HG03139 (cell line): Measurements from ENCODE around the gene LARGE2.
A peak's percentile ranks its signal among the peaks of the same experiment; 100 is the strongest.

Experiments
- ATAC-seq: cut with Tn5 transposase; IDR thresholded peaks from one replicate; pipeline ENCODE4 v1.9.1; 2021; ENCODE audit not compliant: unreplicated experiment

LARGE2 gene

GRCh38 chr11:45928535-45929215, 6.2 kb downstream of the LARGE2 start:
- no peak for ATAC-seq

DNA sequence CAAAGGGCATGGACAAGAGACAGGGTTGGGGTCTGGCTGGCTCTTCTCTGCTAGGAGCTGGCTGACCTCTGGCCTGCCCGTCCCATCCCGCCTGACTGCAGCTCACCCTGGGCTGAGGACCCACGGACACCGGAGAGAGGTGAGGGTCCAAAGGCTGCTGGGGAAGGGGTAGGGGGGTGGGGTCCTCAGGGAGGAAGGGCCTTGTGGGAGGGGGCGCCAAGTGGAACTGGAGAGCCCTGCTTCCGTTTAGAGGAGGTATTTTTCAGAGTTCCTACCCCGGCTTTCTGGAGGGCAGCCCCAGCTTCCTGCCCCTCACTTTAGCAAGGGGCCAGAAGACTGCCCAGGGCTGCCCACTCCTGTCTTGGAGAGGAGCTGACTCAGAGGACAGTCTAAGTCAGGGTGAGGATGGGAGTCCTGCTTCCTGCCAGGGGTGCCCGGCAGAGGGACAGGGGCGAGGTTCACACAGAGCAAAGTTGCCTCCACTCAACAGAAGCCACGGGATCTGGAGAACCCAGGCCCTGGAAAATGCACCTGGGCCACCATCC, 7.1 kb downstream of the LARGE2 start:
- ATAC-seq, result peak; percentile 10

DNA sequence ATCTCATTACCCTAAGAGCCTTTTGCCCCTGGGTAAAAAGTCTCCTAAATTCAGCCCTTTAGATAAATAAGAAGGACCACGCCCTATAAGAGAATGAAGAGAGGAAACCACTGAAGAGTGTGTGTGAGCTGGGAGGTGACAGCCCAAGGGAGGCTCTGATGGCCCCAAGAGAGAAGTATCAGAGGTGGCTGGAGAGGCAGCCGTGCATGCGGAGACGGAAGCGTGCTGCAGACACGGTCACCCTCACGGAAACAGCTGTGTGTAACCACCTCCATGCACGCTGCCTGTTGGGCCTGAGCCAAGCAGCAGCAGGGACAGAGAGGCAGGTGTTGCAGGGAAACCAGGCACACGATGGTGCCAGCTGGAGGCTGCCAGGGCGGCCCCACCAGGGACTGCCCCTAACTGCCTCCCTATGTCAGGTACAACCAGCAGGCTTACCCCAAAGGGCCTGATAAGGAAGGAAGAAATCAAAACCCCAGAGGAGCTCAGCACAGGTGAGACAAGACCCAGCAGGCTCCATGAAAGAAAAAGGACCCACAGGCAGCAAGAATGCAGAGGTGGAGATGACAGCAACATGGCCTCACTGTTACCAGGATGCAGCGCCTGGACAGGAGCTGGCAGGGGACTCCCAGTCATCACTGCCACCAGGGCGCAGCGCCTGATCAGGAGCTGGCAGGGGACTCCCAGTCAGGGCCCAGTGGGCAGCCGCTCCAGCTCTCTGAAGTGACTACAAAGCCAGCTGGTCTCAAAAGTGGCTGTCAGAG, 7.8 kb downstream of the LARGE2 start:
- ATAC-seq, result peak; percentile 90

DNA sequence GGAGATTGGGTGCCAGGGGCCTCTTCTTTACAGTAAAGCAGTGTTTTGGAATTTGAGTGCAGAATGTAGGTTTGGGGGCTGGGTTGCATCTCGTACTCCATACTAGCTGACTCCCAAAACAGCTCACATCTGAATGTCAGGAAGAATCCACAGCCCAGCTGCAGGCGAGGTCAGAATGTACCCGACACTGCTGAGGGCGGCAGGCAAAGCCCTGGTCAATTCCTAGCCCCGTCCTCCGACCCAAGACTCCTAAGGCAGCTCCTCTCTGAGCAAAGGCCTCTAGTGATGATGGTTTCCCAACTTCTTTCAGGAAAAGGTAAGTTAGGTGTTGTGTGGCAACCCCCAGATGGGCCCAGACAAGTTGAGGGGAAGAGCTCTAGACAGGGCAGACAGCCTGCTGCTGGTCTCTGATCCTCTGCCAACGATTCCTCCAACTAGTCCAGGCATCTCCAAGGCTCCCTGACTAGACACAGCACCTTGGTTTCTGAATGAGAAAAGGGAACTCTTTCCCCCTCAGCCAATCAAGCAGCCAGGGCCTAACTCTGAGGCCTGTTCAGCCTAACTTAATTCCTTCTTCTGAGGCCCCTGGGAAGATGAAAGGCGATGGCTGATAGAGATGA, 8.6 kb downstream of the LARGE2 start:
- no peak for ATAC-seq

DNA sequence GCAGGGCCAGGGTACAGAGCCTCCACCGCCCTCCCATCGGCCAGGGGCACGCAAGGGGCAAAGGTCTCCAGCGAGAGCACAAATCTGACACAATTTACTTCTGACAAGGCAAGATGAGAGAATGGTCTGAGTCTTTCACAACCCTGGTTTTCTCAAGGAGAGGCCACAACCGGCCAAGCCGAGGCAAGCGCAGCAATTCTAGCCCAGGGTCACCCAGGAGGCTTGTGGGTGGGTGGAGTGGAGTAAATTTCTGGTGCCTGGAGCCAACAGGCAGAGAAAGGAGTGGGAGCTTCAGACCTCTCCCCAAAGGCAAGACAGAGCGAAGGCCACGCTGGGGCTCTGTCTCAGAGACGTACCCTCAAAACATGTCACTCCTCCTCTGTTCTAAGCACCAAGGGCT, 9.3 kb downstream of the LARGE2 start:
- ATAC-seq, result no peak

GRCh38 chr11:45932217-45932616, 9.8 kb downstream of the LARGE2 start:
- ATAC-seq, result no peak

DNA sequence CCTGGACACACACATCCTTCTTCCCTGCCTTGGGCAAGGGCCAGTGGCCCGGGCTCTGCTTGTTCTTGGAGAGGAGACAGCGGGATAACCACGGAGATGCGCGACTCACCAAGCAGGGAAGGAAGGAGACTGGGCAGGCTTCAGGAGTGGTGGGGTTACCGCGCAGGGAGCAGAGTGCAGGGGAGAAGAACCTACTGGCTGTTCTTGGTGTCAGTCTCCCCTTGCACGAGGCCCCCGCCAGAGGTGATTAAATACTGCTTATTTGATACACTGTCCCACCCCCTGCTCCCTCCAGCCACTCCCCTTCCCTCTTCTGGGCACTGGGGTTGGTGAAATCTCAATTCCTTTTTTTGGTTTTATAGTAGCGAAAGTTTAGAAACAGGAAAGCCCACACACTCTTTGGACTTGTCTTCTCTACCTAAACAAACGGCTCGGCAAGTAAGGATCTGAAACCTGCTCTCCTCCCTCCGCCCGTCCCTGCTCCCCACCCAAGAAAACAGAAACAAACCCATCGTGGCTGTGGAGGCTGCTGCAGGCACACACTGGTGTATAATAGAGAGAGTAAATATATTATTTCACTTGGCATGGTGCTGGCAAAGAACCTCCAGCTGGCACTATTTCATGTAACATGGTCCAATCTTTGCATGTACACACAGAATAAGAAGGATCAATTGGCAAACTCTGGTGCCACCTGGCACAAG, 10.8 kb downstream of the LARGE2 start:
- ATAC-seq, result no peak

- no peak for ATAC-seq
These were observed 11.6 kb downstream of the LARGE2 start for GRCh38 chr11:45933846-45934579.

DNA sequence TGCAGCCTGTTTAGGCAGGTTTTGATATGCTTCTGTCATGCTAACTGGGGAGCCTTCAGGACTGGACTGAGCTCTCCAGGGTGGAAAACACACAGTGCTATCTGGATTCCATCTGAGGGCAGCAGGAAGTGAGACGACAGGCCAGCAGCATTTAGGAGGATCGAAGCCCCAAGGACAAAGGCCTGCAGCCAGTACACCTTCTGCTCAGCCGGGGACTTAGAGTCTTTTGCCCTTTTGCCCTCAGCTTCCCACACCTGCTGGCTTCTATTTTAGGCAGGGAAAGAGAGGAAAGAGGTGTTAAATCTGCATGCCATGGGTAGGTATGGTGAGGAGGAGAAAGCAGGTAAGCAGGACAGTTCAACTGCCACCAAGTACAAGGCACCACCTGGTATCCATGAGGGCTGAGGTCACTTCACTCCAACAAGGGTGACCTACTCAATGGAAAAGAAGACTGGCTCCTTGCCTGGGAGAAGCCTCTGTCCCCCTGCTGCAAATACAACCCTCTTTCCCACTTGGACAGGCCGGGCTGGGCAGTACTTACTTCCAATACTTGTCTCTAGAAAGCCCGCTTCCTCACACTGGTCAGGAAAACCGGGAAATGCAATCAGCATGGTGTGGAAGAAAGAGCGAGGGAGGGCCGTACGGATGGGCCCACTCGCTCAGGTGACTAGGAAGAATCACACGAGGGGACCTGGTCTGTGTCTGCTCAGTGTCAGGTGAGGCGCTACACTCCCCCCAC, 12.3 kb downstream of the LARGE2 start:
- no peak for ATAC-seq

DNA sequence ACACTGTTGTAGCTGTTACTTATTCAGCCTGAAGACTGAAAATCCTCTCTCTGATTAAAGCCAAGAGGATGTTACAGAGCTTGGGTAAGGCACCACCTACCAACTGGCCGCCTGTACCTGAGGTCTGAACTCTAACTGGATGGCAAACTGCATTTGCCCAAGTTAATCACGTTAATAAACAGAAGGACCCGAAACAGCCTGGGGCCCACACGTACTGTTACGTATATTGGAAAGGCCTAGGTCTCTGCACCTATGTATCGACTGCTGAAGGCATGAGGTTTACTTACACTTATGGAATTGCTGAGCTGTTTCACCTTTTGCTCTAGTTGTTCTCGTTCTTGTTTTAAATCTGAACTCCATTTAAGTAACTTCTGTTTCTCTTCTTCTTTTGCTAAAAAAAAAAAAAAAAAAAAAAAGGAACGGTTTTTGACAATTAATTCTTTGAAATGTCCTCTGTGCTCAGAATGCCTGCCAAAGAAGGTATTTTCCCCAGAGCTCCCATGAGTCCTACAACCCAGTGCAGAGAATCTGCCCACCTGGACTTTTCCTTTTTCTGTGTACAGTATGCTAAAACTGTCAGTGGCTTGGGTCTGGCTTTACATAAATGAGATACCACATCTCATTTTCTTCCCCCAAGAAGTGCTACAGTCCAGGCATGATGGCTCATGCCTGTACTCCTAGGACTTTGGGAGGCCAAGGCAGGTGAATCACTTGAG, 13.1 kb downstream of the LARGE2 start:
- no peak for ATAC-seq

DNA sequence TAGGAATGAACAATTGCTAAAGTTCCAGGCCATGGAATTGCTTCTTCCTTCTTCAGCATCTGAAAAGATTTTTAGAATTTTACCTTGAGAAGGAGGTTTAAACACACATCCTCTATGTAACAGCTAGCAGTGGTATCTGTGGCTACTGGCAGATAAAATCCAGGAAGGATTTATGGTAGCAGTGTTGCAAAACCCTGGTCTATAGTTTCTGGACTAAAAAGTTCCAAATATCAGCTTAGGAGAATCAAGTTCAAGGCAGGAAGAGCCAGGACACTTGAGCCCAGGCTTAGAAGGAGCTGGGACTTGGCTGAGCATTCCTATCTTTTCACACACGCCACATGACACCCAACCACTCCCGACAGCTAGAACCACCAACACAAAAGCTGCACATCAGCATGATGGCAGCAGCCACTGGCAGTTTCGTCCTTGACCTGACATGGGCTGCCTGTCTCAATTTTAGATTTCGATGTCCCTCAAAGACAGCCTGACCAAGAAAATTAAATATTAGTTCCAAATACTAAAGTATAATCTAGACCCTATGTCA, 14.1 kb downstream of the LARGE2 start:
- ATAC-seq, result no peak

- no peak for ATAC-seq
These were observed 15.5 kb downstream of the LARGE2 start for GRCh38 chr11:45937916-45938315.

DNA sequence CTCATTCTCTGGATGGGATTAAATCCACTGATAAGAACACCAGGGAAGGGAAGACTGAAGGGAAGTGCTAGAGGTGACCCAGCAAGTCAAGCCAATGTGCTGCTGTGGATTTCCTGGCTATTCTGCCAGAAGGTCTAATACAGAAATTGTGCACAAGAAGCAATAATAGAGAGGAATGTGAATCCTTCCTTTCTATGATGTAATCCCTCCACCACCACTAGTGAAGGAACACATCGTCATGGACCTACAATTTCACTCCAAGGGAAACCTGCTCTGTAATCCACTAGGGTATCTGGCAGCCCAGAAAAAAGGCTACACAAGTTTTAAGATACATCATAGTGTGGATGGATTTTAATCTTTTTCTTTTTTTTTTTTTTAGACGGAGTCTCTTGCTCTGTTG, 17.4 kb downstream of the LARGE2 start:
- ATAC-seq, result no peak

DNA sequence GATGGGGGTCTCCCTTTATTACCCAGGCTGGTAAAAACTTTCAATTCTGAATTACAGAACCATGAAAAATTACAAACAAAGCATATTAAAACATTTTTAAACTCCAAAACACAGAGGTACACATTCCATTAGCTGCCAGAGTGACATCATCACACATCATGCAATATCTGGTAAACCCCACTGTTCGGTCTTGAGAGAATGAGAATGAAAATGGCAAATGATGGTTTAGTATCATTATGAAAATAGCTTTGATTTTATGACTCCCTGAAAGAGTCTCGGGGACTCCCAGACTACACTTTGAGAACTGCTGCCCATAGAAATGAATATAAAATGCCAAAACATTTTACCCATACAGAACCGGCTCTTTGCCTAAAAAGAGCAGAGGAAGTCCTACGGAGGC, 18.8 kb downstream of the LARGE2 start:
- no peak for ATAC-seq

DNA sequence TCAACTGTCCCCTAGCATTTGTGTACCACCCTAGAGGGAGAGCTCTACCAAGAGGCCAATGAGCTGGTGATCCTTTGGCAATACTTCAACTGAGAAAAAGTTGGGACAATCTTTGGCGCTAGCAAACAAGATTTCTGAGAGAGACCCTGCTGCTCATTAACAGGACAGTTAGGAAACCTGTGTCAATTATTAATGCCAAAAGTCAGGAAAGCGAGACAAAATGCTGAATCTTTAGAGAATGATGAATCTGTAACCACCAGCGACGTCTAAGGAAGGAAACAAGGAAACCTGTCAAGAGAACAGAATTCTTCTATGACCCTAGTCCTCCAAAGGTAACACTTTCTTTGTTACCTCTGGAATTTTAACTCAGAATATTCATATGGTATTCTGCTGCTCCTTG, 19.9 kb downstream of the LARGE2 start:
- ATAC-seq, result no peak

- ATAC-seq, result no peak
These were observed 23.0 kb downstream of the LARGE2 start for GRCh38 chr11:45945397-45945999.

GRCh38 chr11:45947885-45948284, 25.4 kb downstream of the LARGE2 start:
- no peak for ATAC-seq

DNA sequence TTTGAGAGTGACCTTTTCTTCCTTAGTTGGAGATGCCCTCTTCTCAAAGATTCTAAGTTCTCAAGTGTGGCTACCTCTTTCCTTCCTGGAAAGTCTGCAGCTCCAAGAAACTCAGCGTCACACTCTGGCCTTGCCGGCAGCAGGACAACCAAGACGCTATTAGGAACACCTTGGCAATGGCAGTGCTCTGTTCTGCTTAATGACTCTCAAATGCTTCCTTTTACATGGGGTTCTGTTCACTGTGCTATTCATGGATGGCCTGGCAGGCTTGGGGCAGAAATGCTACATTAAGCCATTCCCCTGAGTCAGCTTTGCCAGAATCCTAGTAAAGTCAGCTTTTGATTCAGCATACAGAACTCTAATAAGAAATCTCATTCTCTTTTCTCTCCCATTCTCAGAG, 25.9 kb downstream of the LARGE2 start:
- ATAC-seq, result no peak

DNA sequence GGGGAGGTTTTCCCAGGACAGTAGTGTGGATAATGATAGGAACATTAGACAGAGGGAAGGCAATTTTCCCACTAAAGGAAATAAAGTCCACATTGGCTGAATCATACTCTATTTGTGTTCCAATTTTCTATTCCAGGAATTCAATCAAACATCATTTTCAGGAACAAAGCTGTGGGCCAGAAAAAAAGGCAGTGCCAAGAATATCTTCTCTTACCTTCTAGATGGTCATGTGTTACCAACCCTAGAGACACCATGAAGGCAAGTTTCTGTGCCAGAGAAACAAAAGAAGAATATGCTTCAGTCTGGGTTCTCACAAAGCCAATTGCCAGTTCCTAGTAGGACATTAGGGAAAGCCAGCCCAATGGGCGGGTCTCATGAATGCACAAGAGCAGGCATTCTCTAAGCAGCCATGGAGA, 27.5 kb downstream of the LARGE2 start:
- ATAC-seq, result no peak
